ENCODE data around the gene PRKCE.

GRCh38 chr2:46010925-46011490 is 359.5 kb downstream of the PRKCE start:
- no peak for TF ChIP-seq EZH2 (IDR thresholded peaks at IDR 0.05)
- no peak for TF ChIP-seq POLR2AphosphoS5 (IDR thresholded peaks at IDR 0.05; ENCODE audit: borderline replicate concordance, low read depth, low read length)
- no peak for TF ChIP-seq FOXP2 (optimal IDR thresholded peaks at IDR 0.05; ENCODE audit: control extremely low read depth, extremely low read length, insufficient read depth)
